ENCODE measurements around the gene IRAK1.

Gene IRAK1

GRCh38 chrX:154015581-154016264, 4.0 kb downstream of the IRAK1 start:
- TF ChIP-seq CTCF (IDR thresholded peaks at IDR 0.05; ENCODE audit: insufficient read depth, low read depth, low read length, missing control alignments), result no peak
- no peak overlapping the region for H3K4me3 ChIP-seq (ENCODE audit: low read length)
- no peak for DNase-seq (ENCODE audit: low read depth)

GRCh38 chrX:154014429-154015380, 5.0 kb downstream of the IRAK1 start:
- no peak overlapping the region for H3K4me3 ChIP-seq (ENCODE audit: low read length)
- no peak for DNase-seq (ENCODE audit: low read depth)
- no peak for TF ChIP-seq CTCF (IDR thresholded peaks at IDR 0.05; ENCODE audit: insufficient read depth, low read depth, low read length, missing control alignments)

DNA sequence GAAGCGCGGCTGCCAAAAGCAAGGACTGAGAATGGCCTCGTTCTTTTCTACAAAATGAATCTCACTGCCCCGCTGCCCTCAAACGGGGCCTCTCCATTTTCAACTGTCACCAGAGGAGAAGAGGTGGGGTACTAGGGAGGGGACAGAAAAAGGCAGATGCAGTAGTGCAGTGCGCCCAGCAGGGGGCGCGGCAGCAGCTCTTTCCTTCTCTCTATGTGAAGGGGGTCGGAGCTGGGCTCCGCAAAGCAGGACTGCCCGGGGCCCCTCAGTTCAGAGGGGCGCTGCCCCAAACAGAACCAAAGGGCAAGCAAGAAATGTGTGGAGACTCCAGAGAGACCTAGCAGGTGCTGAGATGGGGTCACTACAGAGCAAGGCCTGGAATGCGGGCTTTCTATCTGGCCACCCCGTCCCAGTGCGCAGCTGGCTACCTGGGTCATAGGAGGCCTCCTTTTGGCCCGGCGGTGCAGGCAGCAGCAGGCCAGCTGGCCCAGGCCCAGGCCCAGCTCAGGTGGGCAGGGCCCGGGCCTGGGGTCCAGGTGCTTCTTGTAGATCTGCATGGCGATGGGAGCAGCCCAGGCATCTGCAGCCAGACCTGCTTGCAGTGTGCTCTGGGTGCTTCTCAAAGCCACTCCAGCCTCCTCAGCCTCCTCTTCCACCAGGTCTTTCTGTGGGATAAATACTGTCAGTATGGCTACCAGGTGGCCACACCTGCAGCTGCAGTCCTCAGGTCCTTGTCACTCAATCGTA, 5.9 kb downstream of the IRAK1 start:
- no peak overlapping the region for H3K4me3 ChIP-seq (ENCODE audit: low read length)
- peak; percentile 77 for TF ChIP-seq CTCF (IDR thresholded peaks at IDR 0.05; ENCODE audit: insufficient read depth, low read depth, low read length, missing control alignments)
- DNase-seq (ENCODE audit: low read depth), result no peak

- no peak overlapping the region for H3K4me3 ChIP-seq (ENCODE audit: low read length)
- DNase-seq (ENCODE audit: low read depth), result no peak
- no peak for TF ChIP-seq CTCF (IDR thresholded peaks at IDR 0.05; ENCODE audit: insufficient read depth, low read depth, low read length, missing control alignments)
These were observed 6.7 kb downstream of the IRAK1 start for GRCh38 chrX:154013001-154013421.

- TF ChIP-seq CTCF (IDR thresholded peaks at IDR 0.05; ENCODE audit: insufficient read depth, low read depth, low read length, missing control alignments), result no peak
- no peak overlapping the region for H3K4me3 ChIP-seq (ENCODE audit: low read length)
- DNase-seq (ENCODE audit: low read depth), result no peak
These were observed 7.2 kb downstream of the IRAK1 start for GRCh38 chrX:154012336-154012991.

Measured in epithelial cell of esophagus (primary cell).